Sigmoid colon (tissue), 4 donors: ENCODE measurements around the gene CALML3.

Experiments
- CTCF ChIP-seq, 4 experiments: fragments of 450-650 bp in 3 of 4; fragments of 200-600 bp in 1 of 4; IDR thresholded peaks; one replicate each; pipeline ENCODE4 v1.5.1; 2016 to 2019; ENCODE audit warnings: antibody characterized with exemption in 4 of 4, mild to moderate bottlenecking in 3 of 4, moderate library complexity in 2 of 4
- POLR2A ChIP-seq, 2 donors: fragments of 450-650 bp; IDR thresholded peaks; one replicate each; pipeline ENCODE4 v1.6.1; 2016; ENCODE audit warnings: antibody characterized with exemption in 2 of 2, mild to moderate bottlenecking in 2 of 2, moderate library complexity in 2 of 2
- POLR2AphosphoS5 ChIP-seq, 4 donors: sonication (generic); formaldehyde crosslinking; IDR thresholded peaks; one replicate each; pipeline ENCODE4 v1.6.1; 2017; ENCODE audit warnings: antibody characterized with exemption in 4 of 4

- TF ChIP-seq CTCF (IDR thresholded peaks at IDR 0.05) = no peak
- no peak for TF ChIP-seq POLR2A (IDR thresholded peaks at IDR 0.05)
- peak; percentile 49 to 87 (median 66) for TF ChIP-seq POLR2AphosphoS5 (IDR thresholded peaks at IDR 0.05)
Measured at GRCh38 chr10:5573968-5574641, 49.3 kb downstream of the CALML3 start.
